ENCODE measurements around the gene ATP1A1.

ATP1A1 gene

GRCh38 chr1:116345843-116346242, 27.2 kb upstream of the ATP1A1 start:
- DNase-seq, result no peak

GRCh38 chr1:116346943-116347673, 25.9 kb upstream of the ATP1A1 start:
- no peak for DNase-seq

- DNase-seq, result no peak
Measured at GRCh38 chr1:116347696-116348095, 25.3 kb upstream of the ATP1A1 start.

- DNase-seq, result no peak
Measured at GRCh38 chr1:116350097-116350645, 22.9 kb upstream of the ATP1A1 start.

GRCh38 chr1:116351914-116352313, 21.1 kb upstream of the ATP1A1 start:
- no peak for DNase-seq

- DNase-seq, result no peak
Measured at GRCh38 chr1:116352349-116352813, 20.7 kb upstream of the ATP1A1 start.

- DNase-seq, result no peak
Measured at GRCh38 chr1:116353155-116353554, 19.9 kb upstream of the ATP1A1 start.

- no peak for DNase-seq
Measured at GRCh38 chr1:116356067-116356466, 17.0 kb upstream of the ATP1A1 start.

- no peak for DNase-seq
Measured at GRCh38 chr1:116356673-116357072, 16.4 kb upstream of the ATP1A1 start.

- no peak for DNase-seq
Measured at GRCh38 chr1:116357487-116357886, 15.6 kb upstream of the ATP1A1 start.

- DNase-seq, result no peak
Measured at GRCh38 chr1:116359060-116359830, 13.8 kb upstream of the ATP1A1 start.

GRCh38 chr1:116359871-116360270, 13.2 kb upstream of the ATP1A1 start:
- no peak for DNase-seq

- DNase-seq, result no peak
Measured at GRCh38 chr1:116360429-116361173, 12.4 kb upstream of the ATP1A1 start.

- no peak for DNase-seq
Measured at GRCh38 chr1:116361648-116362047, 11.4 kb upstream of the ATP1A1 start.

- no peak for DNase-seq
Measured at GRCh38 chr1:116362050-116362449, 11.0 kb upstream of the ATP1A1 start.

GRCh38 chr1:116365353-116365780, 7.7 kb upstream of the ATP1A1 start:
- no peak for DNase-seq

- no peak for DNase-seq
Measured at GRCh38 chr1:116365857-116366256, 7.2 kb upstream of the ATP1A1 start.

- no peak for DNase-seq
Measured at GRCh38 chr1:116367256-116367945, 5.6 kb upstream of the ATP1A1 start.

- no peak for DNase-seq
Measured at GRCh38 chr1:116368241-116368640, 4.8 kb upstream of the ATP1A1 start.

- no peak for DNase-seq
Measured at GRCh38 chr1:116370181-116370580, 2.9 kb upstream of the ATP1A1 start.

GRCh38 chr1:116371752-116372151, 1.3 kb upstream of the ATP1A1 start:
- no peak for DNase-seq

- DNase-seq, result no peak
Measured at GRCh38 chr1:116372191-116372590, 853 bp upstream of the ATP1A1 start.
